Keratinocyte (primary cell): ENCODE data around the gene BUD23.

Experiments used
- CTCF ChIP-seq, 3 experiments: IDR thresholded peaks in 1 of 3; conservative IDR thresholded peaks in 1 of 3; optimal IDR thresholded peaks in 1 of 3; 2 replicates in 2 of 3; 3 replicates in 1 of 3; pipeline versions ENCODE3 to v1.5.1; 2011; ENCODE audit warnings: low read length in 3 of 3, mild to moderate bottlenecking in 3 of 3, moderate library complexity in 2 of 3, control low read depth in 1 of 3, inconsistent platforms in 1 of 3; ENCODE audit not compliant: insufficient read depth in 2 of 3; ENCODE audit errors: extremely low read depth in 1 of 3
- EZH2 ChIP-seq: IDR thresholded peaks from one replicate; pipeline ENCODE4 v1.6.1; 2012; ENCODE audit warnings: inconsistent platforms, mild to moderate bottlenecking, low read length, moderate library complexity

GRCh38 chr7:73650524-73650923 is 32.9 kb upstream of the BUD23 start:
- no peak for TF ChIP-seq CTCF (optimal IDR thresholded peaks at IDR 0.05 in 1 of 3, IDR thresholded peaks at IDR 0.05 in 1 of 3, conservative IDR thresholded peaks at IDR 0.05 in 1 of 3; ENCODE audit: extremely low read depth in 1 of 3, insufficient read depth in 2 of 3, low read length in 3 of 3)
- no peak for TF ChIP-seq EZH2
